ENCODE measurements around the gene FAM161A. TPM values are rescaled to one million over a fixed set of nuclear protein-coding genes. Genes with fewer than 3 reads are reported as not detected.
"Not testable (repeated sequence)": the region's sequence is repeated elsewhere in the genome, so short reads cannot be mapped to it uniquely, and the experiment has no call there.

The FAM161A gene
- total RNA-seq, 6 experiments from 2014 or later = 0.64 to 2.2 (median 1.1) TPM

- Histone ChIP-seq H3K4me1 (peaks cover 0 to 14% (median 6%) of the 10 kb centered on the region in 4 donors), H3K27me3 (no peaks in the 10 kb centered on the region), H3K36me3 (peaks cover 0 to 24% (median 12%) of the 10 kb centered on the region in 4 donors), H3K9me3 (no peaks in the 10 kb centered on the region), H3K27ac (peak overlapping the region; percentile 98 to 99 (median 99)), H3K4me3 (peak overlapping the region; percentile 77 to 80 (median 80))
- TF ChIP-seq, protein P1, sequence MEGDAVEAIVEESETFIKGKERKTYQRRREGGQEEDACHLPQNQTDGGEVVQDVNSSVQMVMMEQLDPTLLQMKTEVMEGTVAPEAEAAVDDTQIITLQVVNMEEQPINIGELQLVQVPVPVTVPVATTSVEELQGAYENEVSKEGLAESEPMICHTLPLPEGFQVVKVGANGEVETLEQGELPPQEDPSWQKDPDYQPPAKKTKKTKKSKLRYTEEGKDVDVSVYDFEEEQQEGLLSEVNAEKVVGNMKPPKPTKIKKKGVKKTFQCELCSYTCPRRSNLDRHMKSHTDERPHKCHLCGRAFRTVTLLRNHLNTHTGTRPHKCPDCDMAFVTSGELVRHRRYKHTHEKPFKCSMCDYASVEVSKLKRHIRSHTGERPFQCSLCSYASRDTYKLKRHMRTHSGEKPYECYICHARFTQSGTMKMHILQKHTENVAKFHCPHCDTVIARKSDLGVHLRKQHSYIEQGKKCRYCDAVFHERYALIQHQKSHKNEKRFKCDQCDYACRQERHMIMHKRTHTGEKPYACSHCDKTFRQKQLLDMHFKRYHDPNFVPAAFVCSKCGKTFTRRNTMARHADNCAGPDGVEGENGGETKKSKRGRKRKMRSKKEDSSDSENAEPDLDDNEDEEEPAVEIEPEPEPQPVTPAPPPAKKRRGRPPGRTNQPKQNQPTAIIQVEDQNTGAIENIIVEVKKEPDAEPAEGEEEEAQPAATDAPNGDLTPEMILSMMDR (IDR thresholded peaks at IDR 0.05) = no peak
- TF ChIP-seq POLR2A (IDR thresholded peaks at IDR 0.05) = no peak
- intact Hi-C loops (cut with DNase I) = no loop called here
- WGBS (ENCODE audit: insufficient coverage, low coverage, low lambda C conversion rate, missing lambda C conversion rate) = 0% methylated on average over 18 of the region's 18 CpGs
- no peak for DNase-seq
- peak in 3 of 4 donors; percentile 2 to 11 (median 3) for ATAC-seq
Observed at GRCh38 chr2:61887717-61888266, 33.9 kb upstream of the FAM161A start.

GRCh38 chr2:61885896-61886603 lies 32.2 kb upstream of the FAM161A start:
- Histone ChIP-seq H3K36me3 (peaks cover 0 to 40% (median 23%) of the 10 kb centered on the region in 4 donors), H3K27ac (no peak overlapping the region), H3K27me3 (no peaks in the 10 kb centered on the region), H3K9me3 (no peaks in the 10 kb centered on the region), H3K4me1 (peaks cover 0 to 14% (median 6%) of the 10 kb centered on the region in 4 donors), H3K4me3 (no peak overlapping the region)
- intact Hi-C loops (cut with DNase I) = no loop called here
- no peak for TF ChIP-seq POLR2A (IDR thresholded peaks at IDR 0.05)
- TF ChIP-seq, protein P1 (IDR thresholded peaks at IDR 0.05) = no peak
- ATAC-seq (no peak), DNase-seq (no peak)
- 84% methylated on average over 6 of the region's 18 CpGs for WGBS (ENCODE audit: insufficient coverage, low coverage, low lambda C conversion rate, missing lambda C conversion rate)

- WGBS (ENCODE audit: insufficient coverage, low coverage, low lambda C conversion rate, missing lambda C conversion rate) = 82% methylated on average over 5 of the region's 5 CpGs
- H3K36me3 ChIP-seq = peaks cover 0 to 71% (median 47%) of the 10 kb centered on the region in 4 donors
- no peak for ATAC-seq
Observed at GRCh38 chr2:61882850-61883249, 29.0 kb upstream of the FAM161A start.

DNA sequence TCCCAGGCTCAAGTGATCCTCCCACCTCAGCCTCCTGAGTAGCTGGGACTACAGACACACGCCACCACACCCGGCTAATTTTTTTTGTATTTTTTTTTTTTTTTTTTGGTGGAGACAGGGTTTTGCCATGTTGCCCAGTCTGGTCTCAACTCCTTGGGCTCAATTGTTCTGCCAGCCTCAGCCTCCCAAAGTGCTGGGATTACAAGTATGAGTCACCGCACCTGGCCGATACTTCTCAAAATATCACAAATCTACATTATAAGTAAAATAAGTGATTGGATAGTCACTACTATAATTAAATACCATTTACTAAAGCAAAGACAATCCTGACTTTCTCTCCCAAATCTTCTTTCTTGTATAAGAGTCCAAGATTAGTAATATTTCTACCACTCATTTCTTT lies 25.5 kb upstream of the FAM161A start:
- H3K9me3 ChIP-seq; intact Hi-C loops (cut with DNase I); H3K4me1 ChIP-seq; H3K27me3 ChIP-seq; DNase-seq; ATAC-seq; H3K27ac ChIP-seq; H3K4me3 ChIP-seq: not testable (repeated sequence)
- H3K36me3 ChIP-seq = peaks cover 5 to 97% (median 59%) of the 10 kb centered on the region in 4 donors
- WGBS (ENCODE audit: insufficient coverage, low coverage, low lambda C conversion rate, missing lambda C conversion rate) = 88% methylated on average over 3 of the region's 4 CpGs

More at GRCh38 chr2:61882850-61883249, 29.0 kb upstream of the FAM161A start:
- no peak for DNase-seq
- Histone ChIP-seq H3K4me1 (peaks cover 0 to 14% (median 6%) of the 10 kb centered on the region in 4 donors), H3K27ac (no peak overlapping the region), H3K4me3 (no peak overlapping the region), H3K9me3 (no peaks in the 10 kb centered on the region), H3K27me3 (no peaks in the 10 kb centered on the region)
- no peak for TF ChIP-seq POLR2A (IDR thresholded peaks at IDR 0.05)
- TF ChIP-seq, protein P1 (IDR thresholded peaks at IDR 0.05) = no peak
- intact Hi-C loops (cut with DNase I) = no loop called here

- no peak overlapping the region for H3K4me3 ChIP-seq
- no peak for DNase-seq
- H3K9me3 ChIP-seq = no peaks in the 10 kb centered on the region
- intact Hi-C loops (cut with DNase I) = no loop called here
- no peak overlapping the region for H3K27ac ChIP-seq
- WGBS (ENCODE audit: insufficient coverage, low coverage, low lambda C conversion rate, missing lambda C conversion rate) = 90% methylated on average over 3 of the region's 3 CpGs
- no peaks in the 10 kb centered on the region for H3K4me1 ChIP-seq
- no peak for ATAC-seq
- no peaks in the 10 kb centered on the region for H3K27me3 ChIP-seq
- H3K36me3 ChIP-seq = peaks cover 5 to 94% (median 55%) of the 10 kb centered on the region in 4 donors
- no peak for TF ChIP-seq POLR2A (IDR thresholded peaks at IDR 0.05)
- TF ChIP-seq, protein P1 (IDR thresholded peaks at IDR 0.05) = no peak
Observed at GRCh38 chr2:61878761-61879160, 24.9 kb upstream of the FAM161A start.

Measured in right lobe of liver (tissue), 6 donors.